ENCODE results near the gene ZNF253.
"Not testable (repeated sequence)": the region's sequence is repeated elsewhere in the genome, so short reads cannot be mapped to it uniquely, and the experiment has no call there.

The ZNF253 gene

DNA sequence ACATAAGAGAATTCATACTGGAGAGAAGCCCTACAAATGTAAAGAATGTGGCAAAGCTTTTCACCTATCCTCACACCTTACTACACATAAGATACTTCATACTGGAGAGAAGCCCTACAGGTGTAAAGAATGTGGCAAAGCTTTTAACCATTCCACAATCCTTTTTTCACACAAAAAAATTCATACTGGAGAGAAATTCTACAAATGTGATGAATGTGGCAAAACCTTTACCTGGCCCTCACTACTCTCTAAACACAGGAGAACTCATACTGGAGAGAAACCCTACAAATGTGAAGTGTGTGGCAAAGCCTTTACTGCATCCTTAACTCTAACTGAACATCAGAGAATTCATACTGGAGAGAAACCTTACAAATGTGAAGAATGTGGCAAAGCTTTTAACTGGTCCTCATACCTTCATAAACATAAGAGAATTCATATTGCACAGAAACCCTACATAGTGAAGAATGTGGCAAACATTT, 30.1 kb upstream of the ZNF253 start:
- Histone ChIP-seq H3K9me3 (ENCODE audit: low read depth, low read length) (peaks cover 8% of the 10 kb centered on the region), H3K4me3 (no peak overlapping the region), H3K27ac (no peak overlapping the region), H3K9ac (ENCODE audit: insufficient read length) (no peak overlapping the region), H3K36me3 (ENCODE audit: insufficient read depth, low read length) (no peaks in the 10 kb centered on the region)
- no peak for TF ChIP-seq FOXP2 (optimal IDR thresholded peaks at IDR 0.05; ENCODE audit: control extremely low read depth, extremely low read length, insufficient read depth)
- no peak for TF ChIP-seq POLR2AphosphoS5 (IDR thresholded peaks at IDR 0.05; ENCODE audit: borderline replicate concordance, low read depth, low read length)
- TF ChIP-seq EZH2 (IDR thresholded peaks at IDR 0.05) = no peak
- no peak for DNase-seq (ENCODE audit: low read depth, low spot score)

DNA sequence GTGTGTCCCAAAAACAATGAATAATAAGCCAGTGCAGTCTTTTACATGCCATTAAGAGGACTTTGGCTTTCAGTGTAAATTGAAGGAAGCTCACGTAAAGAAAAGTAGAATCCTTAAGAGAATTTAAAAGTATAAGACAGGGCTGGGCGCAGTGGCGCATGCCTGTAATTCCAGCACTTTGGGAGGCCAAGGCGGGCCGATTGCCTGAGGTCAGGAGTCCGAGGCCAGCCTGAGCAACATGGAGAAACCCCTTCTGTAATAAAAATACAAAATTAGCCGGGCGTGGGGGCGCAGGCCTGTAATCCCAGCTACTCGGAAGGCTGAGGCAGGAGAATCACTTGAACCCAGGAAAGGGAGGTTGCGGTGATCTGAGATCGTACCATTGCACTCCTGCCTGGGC, 17.9 kb upstream of the ZNF253 start:
- Histone ChIP-seq H3K4me3 (no peak overlapping the region), H3K9ac (ENCODE audit: insufficient read length) (no peak overlapping the region), H3K9me3 (ENCODE audit: low read depth, low read length) (no peaks in the 10 kb centered on the region), H3K27ac (no peak overlapping the region), H3K36me3 (ENCODE audit: insufficient read depth, low read length) (no peaks in the 10 kb centered on the region)
- TF ChIP-seq FOXP2 (optimal IDR thresholded peaks at IDR 0.05; ENCODE audit: control extremely low read depth, extremely low read length, insufficient read depth) = no peak
- TF ChIP-seq EZH2 (IDR thresholded peaks at IDR 0.05) = no peak
- TF ChIP-seq POLR2AphosphoS5 (IDR thresholded peaks at IDR 0.05; ENCODE audit: borderline replicate concordance, low read depth, low read length) = no peak
- no peak for DNase-seq (ENCODE audit: low read depth, low spot score)

DNA sequence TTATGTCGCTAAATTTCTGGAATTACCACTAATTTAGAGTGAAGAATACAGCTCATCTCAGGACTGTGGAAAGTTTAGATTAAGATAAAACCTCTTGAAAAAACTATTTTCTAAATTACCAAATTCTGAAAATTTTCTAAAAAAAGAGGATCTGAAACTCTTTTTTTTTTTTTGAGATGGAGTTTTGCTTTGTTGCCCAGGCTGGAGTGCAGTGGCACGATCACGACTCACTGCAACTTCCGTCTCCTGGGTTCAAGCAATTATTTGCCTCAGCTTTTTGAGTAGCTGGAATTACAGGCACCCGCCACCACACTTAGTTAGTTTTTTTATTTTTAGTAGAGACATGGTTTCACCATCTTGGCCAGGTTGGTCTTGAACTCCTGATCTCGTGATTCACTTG, 16.6 kb upstream of the ZNF253 start:
- Histone ChIP-seq H3K9ac (ENCODE audit: insufficient read length) (no peak overlapping the region), H3K27ac (no peak overlapping the region), H3K9me3 (ENCODE audit: low read depth, low read length) (no peaks in the 10 kb centered on the region), H3K36me3 (ENCODE audit: insufficient read depth, low read length) (no peaks in the 10 kb centered on the region), H3K4me3 (no peak overlapping the region)
- TF ChIP-seq FOXP2 (optimal IDR thresholded peaks at IDR 0.05; ENCODE audit: control extremely low read depth, extremely low read length, insufficient read depth) (no peak), POLR2AphosphoS5 (IDR thresholded peaks at IDR 0.05; ENCODE audit: borderline replicate concordance, low read depth, low read length) (no peak), EZH2 (IDR thresholded peaks at IDR 0.05) (no peak)
- no peak for DNase-seq (ENCODE audit: low read depth, low spot score)

DNA sequence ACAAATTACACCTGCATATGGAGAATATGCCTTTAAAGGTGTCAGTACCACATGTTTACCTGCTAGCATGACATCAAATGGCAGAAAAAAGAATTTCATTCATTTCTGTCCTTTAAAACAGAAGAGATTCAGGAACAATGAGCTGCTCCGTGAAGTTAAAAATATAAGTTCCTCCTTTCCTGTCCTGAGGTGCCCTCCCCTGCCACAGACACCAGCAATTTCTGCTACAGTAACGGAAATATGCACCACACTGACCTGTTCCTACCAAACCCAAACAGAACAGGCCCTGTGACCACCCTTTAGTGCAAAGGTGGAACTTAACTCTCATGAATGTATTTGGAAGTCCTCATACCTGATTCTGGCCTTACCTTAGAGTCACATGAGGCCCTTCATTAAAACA, 13.9 kb upstream of the ZNF253 start:
- not testable (repeated sequence) for H3K4me3 ChIP-seq; H3K9me3 ChIP-seq (ENCODE audit: low read depth, low read length); H3K27ac ChIP-seq; H3K9ac ChIP-seq (ENCODE audit: insufficient read length); H3K36me3 ChIP-seq (ENCODE audit: insufficient read depth, low read length); DNase-seq (ENCODE audit: low read depth, low spot score)

DNA sequence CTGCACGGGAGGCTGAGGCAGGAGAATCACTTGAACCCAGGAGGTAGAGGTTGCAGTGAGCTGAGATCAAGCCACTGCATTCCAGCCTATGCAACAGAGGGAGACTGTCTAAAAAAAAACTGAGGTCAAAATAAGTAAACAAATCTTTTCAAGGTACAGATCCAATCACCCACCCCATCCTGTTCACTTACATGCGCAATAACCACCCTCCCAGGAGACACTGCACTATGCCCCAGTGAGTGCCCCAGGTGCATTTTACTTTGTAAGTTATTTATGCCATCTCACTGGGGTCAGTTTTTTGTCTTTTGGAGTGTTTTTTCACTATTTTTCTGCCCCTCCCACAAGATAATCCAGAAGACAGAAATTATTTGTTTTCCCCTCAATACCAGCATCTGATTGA, 6.9 kb upstream of the ZNF253 start:
- no peak for DNase-seq (ENCODE audit: low read depth, low spot score)
- H3K9me3 ChIP-seq (ENCODE audit: low read depth, low read length) = no peaks in the 10 kb centered on the region

DNA sequence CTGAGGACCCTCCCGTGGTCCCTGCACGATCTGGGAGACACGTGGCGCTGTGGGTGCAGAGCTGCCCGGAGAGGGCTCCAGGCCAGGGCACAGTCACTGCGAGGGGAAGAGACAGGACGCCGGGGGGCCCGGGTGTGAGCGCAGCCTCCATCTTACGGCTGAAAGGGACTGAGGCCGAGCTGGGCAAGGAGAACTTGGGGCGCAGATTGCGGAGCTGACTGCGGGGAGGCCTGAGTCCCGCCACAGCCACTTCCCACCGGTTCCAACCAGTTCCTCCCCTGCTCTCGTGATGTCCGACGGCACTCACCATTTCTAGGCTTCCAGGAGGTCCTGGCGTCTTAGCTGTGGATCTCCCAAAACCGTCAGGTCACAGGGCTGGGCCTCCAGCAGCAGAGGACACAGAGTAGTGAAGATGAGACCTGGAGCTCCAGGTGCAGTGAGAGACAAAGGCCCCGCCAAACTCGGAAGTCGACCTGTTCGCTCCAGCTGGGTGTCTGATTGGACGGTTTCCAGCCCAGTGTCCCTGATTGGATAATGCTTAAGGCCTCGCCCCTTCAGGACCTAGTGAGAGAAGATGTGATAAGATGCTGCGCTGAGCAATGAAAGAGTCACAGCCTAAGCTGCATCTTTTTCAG, 4.8 kb upstream of the ZNF253 start:
- Histone ChIP-seq H3K4me3 (no peak overlapping the region), H3K36me3 (ENCODE audit: insufficient read depth, low read length) (no peaks in the 10 kb centered on the region), H3K27ac (no peak overlapping the region), H3K9me3 (ENCODE audit: low read depth, low read length) (no peaks in the 10 kb centered on the region), H3K9ac (ENCODE audit: insufficient read length) (no peak overlapping the region)
- DNase-seq (ENCODE audit: low read depth, low spot score) = no peak
- no peak for TF ChIP-seq EZH2 (IDR thresholded peaks at IDR 0.05)
- TF ChIP-seq POLR2AphosphoS5 (IDR thresholded peaks at IDR 0.05; ENCODE audit: borderline replicate concordance, low read depth, low read length) = no peak
- TF ChIP-seq FOXP2 (optimal IDR thresholded peaks at IDR 0.05; ENCODE audit: control extremely low read depth, extremely low read length, insufficient read depth) = no peak

More for the DNA sequence above, 6.9 kb upstream of the ZNF253 start:
- Histone ChIP-seq H3K9ac (ENCODE audit: insufficient read length) (no peak overlapping the region), H3K27ac (no peak overlapping the region), H3K36me3 (ENCODE audit: insufficient read depth, low read length) (no peaks in the 10 kb centered on the region), H3K4me3 (no peak overlapping the region)
- no peak for TF ChIP-seq EZH2 (IDR thresholded peaks at IDR 0.05)
- no peak for TF ChIP-seq FOXP2 (optimal IDR thresholded peaks at IDR 0.05; ENCODE audit: control extremely low read depth, extremely low read length, insufficient read depth)
- TF ChIP-seq POLR2AphosphoS5 (IDR thresholded peaks at IDR 0.05; ENCODE audit: borderline replicate concordance, low read depth, low read length) = no peak

DNA sequence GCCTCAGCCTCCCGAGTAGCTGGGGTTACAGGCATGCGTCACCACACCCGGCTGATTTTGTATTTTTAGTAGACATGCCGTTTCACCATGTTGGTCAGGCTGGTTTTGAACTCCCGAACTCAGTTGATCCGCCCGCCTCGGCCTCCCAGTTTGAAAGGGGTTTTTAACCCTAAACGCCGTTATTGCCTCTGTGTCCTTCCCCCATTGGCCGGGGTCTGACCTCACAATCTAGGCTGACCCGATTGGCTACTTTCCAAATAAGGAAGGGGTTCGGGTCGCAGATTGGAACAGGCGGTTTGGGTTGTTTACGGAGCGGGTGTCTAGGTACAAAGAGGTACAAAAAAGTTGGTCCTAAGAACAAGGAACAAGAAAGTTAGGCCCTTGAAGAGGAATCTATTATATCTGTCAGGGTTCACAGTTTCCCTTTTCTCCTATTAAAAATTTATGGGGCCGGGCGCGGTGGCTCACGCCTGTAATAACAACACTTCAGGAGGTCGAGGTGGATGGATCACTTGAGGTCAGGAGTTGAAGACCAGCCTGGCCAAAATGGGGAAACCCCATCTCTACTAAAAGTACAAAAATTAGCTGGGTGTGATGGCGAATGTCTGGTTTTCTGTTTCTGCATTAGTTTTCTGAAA, 1.0 kb downstream of the ZNF253 start:
- H3K4me3 ChIP-seq = peak overlapping the region; percentile 82
- no peak for TF ChIP-seq POLR2AphosphoS5 (IDR thresholded peaks at IDR 0.05; ENCODE audit: borderline replicate concordance, low read depth, low read length)
- TF ChIP-seq FOXP2 (optimal IDR thresholded peaks at IDR 0.05; ENCODE audit: control extremely low read depth, extremely low read length, insufficient read depth) = no peak
- no peak for TF ChIP-seq EZH2 (IDR thresholded peaks at IDR 0.05)
- H3K27ac ChIP-seq = no peak overlapping the region
- DNase-seq (ENCODE audit: low read depth, low spot score) = no peak
- no peaks in the 10 kb centered on the region for H3K9me3 ChIP-seq (ENCODE audit: low read depth, low read length)
- H3K9ac ChIP-seq (ENCODE audit: insufficient read length) = no peak overlapping the region
- H3K36me3 ChIP-seq (ENCODE audit: insufficient read depth, low read length) = no peaks in the 10 kb centered on the region

DNA sequence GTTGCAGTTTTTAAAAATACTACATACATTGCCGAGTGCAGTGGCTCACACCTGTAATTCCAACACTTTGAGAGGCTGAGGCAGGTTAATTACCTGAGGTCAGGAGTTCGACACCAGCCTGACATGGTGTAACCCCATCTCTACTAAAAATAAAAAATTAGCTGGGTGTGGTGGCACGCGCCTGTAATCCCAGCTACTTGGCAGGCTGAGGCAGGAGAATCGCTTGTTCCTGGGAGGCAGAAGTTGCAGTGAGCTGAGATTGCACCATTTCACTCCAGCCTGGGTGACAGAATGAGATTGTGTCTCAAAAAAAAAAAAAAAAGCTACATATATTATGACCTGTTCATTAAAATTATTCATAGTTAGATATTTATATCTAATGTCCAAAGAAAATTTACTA, 4.4 kb downstream of the ZNF253 start:
- H3K36me3 ChIP-seq (ENCODE audit: insufficient read depth, low read length); H3K4me3 ChIP-seq; DNase-seq (ENCODE audit: low read depth, low spot score); H3K9me3 ChIP-seq (ENCODE audit: low read depth, low read length); H3K27ac ChIP-seq; H3K9ac ChIP-seq (ENCODE audit: insufficient read length): not testable (repeated sequence)

DNA sequence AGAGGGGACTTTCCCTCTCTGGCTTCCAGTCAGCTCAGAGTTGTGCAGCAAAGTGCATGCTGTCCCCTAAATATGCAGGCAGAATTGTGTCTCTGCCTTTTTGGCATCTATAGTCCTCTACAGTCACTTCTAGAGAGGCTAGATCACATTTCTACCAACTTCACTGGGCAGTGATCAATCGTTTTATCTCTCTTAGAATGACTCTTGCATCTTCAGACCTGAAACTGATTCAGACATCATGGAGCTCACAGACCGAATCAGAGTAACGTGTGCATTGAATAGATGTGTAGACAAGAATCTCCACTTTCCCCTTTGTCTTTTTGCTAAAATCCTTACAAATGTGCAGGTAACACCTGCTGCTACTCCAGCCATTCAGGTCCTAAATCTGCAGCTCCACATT, 6.2 kb downstream of the ZNF253 start:
- TF ChIP-seq EZH2 (IDR thresholded peaks at IDR 0.05) (no peak), POLR2AphosphoS5 (IDR thresholded peaks at IDR 0.05; ENCODE audit: borderline replicate concordance, low read depth, low read length) (no peak), FOXP2 (optimal IDR thresholded peaks at IDR 0.05; ENCODE audit: control extremely low read depth, extremely low read length, insufficient read depth) (no peak)
- Histone ChIP-seq H3K9ac (ENCODE audit: insufficient read length) (no peak overlapping the region), H3K4me3 (no peak overlapping the region), H3K36me3 (ENCODE audit: insufficient read depth, low read length) (no peaks in the 10 kb centered on the region), H3K9me3 (ENCODE audit: low read depth, low read length) (no peaks in the 10 kb centered on the region), H3K27ac (no peak overlapping the region)
- DNase-seq (ENCODE audit: low read depth, low spot score) = no peak
